ENCODE results near the gene BMF. TPM values are rescaled to one million over a fixed set of nuclear protein-coding genes. Genes with fewer than 3 reads are reported as not detected.

BMF gene
- total RNA-seq (2021): 13.2 and 15.0 TPM in 2 replicates
- long read RNA-seq, partial matches to known transcripts: 0 of 1 reads
- long read RNA-seq, other reads (novel, unspliced or antisense): 1 of 1 reads

- Histone ChIP-seq H3K27me3 (ENCODE audit: insufficient read depth, low read length) (no peaks in the 10 kb centered on the region; the same call in 1 of the 2 replicates), H3K9me3 (ENCODE audit: control insufficient read depth, low read depth, low read length) (no peaks in the 10 kb centered on the region), H3K4me1 (ENCODE audit: insufficient read depth, low read length) (peaks cover 25% of the 10 kb centered on the region), H2AFZ (ENCODE audit: low read length) (no peak within 1 kb of the TSS), H3K27ac (ENCODE audit: insufficient read length, low read depth, low read length) (no peak within 1 kb of the TSS), H2BK5ac (ENCODE audit: insufficient read length, low read length) (no peak within 1 kb of the TSS), H3K14ac (ENCODE audit: insufficient read depth, low read length) (peak within 1 kb of the TSS; percentile 42; the same call in 1 of the 2 replicates), H3K79me2 (ENCODE audit: insufficient read depth, low read length) (no peaks in the 10 kb centered on the region), H4K8ac (replicated peaks; ENCODE audit: insufficient read length, low read depth, low read length) (no peak within 1 kb of the TSS), H3K18ac (ENCODE audit: insufficient read length, low read depth, low read length) (no peak within 1 kb of the TSS), H3T11ph (ENCODE audit: low read length) (no peak within 1 kb of the TSS), H3K4ac (ENCODE audit: low read depth, low read length) (no peak within 1 kb of the TSS), H4K20me1 (ENCODE audit: control insufficient read depth, insufficient read depth, insufficient read length) (no peaks in the 10 kb centered on the region), H3K23me2 (ENCODE audit: insufficient read length, low read depth, low read length, poor library complexity, severe bottlenecking) (peaks cover 10% of the 10 kb centered on the region), H2BK20ac (ENCODE audit: low read depth, low read length, poor library complexity, severe bottlenecking) (no peak within 1 kb of the TSS), H3K23ac (ENCODE audit: insufficient read length, low read depth, low read length) (no peak within 1 kb of the TSS), H3K4me2 (ENCODE audit: insufficient read depth, insufficient read length, low read length) (peak within 1 kb of the TSS; percentile 64), H3K56ac (ENCODE audit: insufficient read length, low read depth, low read length) (no peak within 1 kb of the TSS), H4K5ac (ENCODE audit: insufficient read length, low read depth, low read length) (no peak within 1 kb of the TSS), H2BK120ac (ENCODE audit: low read depth, low read length, poor library complexity, severe bottlenecking) (no peak within 1 kb of the TSS), H2AK5ac (ENCODE audit: insufficient read length, low read length) (no peak within 1 kb of the TSS), H3K9ac (ENCODE audit: extremely low read depth, insufficient read length, low read length) (peak within 1 kb of the TSS; percentile 40), H3K79me1 (ENCODE audit: insufficient read depth, low read depth, low read length, poor library complexity, severe bottlenecking) (no peaks in the 10 kb centered on the region), H2BK12ac (ENCODE audit: insufficient read length, low read depth, low read length) (no peak within 1 kb of the TSS), H4K91ac (ENCODE audit: insufficient read length, low read depth, low read length) (no peak within 1 kb of the TSS), H2BK15ac (ENCODE audit: low read depth, low read length) (no peak within 1 kb of the TSS)
- no CpG with 5 or more reads among the region's 48 CpGs for WGBS (ENCODE audit: extremely low coverage, insufficient read length, low lambda C conversion rate)
- peak; percentile 59; the same call in 2 of the 3 replicates for TF ChIP-seq CTCF (conservative IDR thresholded peaks at IDR 0.05)
- H3K4me3 Mint-ChIP-seq: peak within 1 kb of the TSS; percentile 88 to 97
- no peaks in the 10 kb centered on the region; a peak in 1 of 5 replicates for H3K9me3 Mint-ChIP-seq
- H3K36me3 Mint-ChIP-seq (ENCODE audit: insufficient read depth in 1 of 3, low read depth in 3 of 3): peaks cover 0 to 18% (median 8%) of the 10 kb centered on the region in 3 experiments; a peak in 5 of 7 replicates
- peak; percentile 99 for DNase-seq
- H3K4me1 Mint-ChIP-seq: peaks cover 63 to 76% of the 10 kb centered on the region in 2 experiments
- peaks cover 5% of the 10 kb centered on the region for H3K27me3 Mint-ChIP-seq (ENCODE audit: low read depth)
- peak within 1 kb of the TSS; percentile 95 to 97 (median 97) for H3K27ac Mint-ChIP-seq
These were observed at the start of gene BMF for GRCh38 chr15:40108855-40109735. Gene BMF, minus strand, starts transcription at chr15:40108879. Its CDS starts 2,793 bp downstream, at chr15:40106086.

All from H9 (cell line).